Panc1 (cell line): ENCODE results near the gene UBE2QL1. TPM values are rescaled to one million over a fixed set of nuclear protein-coding genes. Genes with fewer than 3 reads are reported as not detected.

Source experiments
- ATAC-seq: fragments of 200-7000 bp; cut with Tn5 transposase; 2 replicates; pipeline ENCODE4 v1.9.1; 2020; ENCODE audit warnings: mild to moderate bottlenecking, moderate library complexity
- BruUV-seq: library from RNA; stranded (reverse); fragments of 400-500 nt; replicated peaks from 2 replicates; lab custom pipeline; 2021; lab: Mats Ljungman, UMichigan
- CTCF ChIA-PET: fragments of 300-600 bp; sonication (Branson Sonifier 250); formaldehyde crosslinking; loops from one replicate; lab custom pipeline; 2022; ENCODE audit warnings: antibody characterized with exemption; lab: Charles Lee
- POLR2A ChIA-PET: fragments of 300-600 bp; sonication (Branson Sonifier 250); formaldehyde crosslinking; loops from one replicate; lab custom pipeline; 2022; ENCODE audit warnings: antibody characterized with exemption; lab: Charles Lee
- DNase-seq: peaks from one replicate; pipeline ENCODE4 v3.0.0-alpha.2; 2010; ENCODE audit warnings: low read depth, low spot score
- H3K27ac ChIP-seq: 2 replicates; pipeline ENCODE4 v1.5.1; 2011; ENCODE audit warnings: mild to moderate bottlenecking, low read length, inconsistent platforms
- H3K27me3 ChIP-seq: fragments of 200-500 bp; sonication (Bioruptor generic); 2 replicates; pipeline ENCODE4 v1.6.0; 2014; ENCODE audit warnings: low read length, inconsistent platforms; ENCODE audit not compliant: control insufficient read depth, insufficient read depth
- H3K36me3 ChIP-seq: fragments of 200-500 bp; sonication (Bioruptor generic); 2 replicates; pipeline ENCODE4 v1.5.1; 2014; ENCODE audit warnings: inconsistent platforms, mild to moderate bottlenecking, low read length, moderate library complexity; ENCODE audit not compliant: control insufficient read depth, insufficient read depth
- H3K4me1 ChIP-seq: 2 replicates; pipeline ENCODE4 v1.5.1; 2011; ENCODE audit warnings: inconsistent platforms, mild to moderate bottlenecking, low read length, moderate library complexity; ENCODE audit not compliant: control insufficient read depth, insufficient read depth
- H3K4me3 ChIP-seq, 2 experiments: 2 replicates each; pipeline ENCODE4 v1.5.1; 2011 to 2012; ENCODE audit warnings: low read depth in 2 of 2, low read length in 2 of 2, mild to moderate bottlenecking in 2 of 2, inconsistent platforms in 1 of 2, moderate library complexity in 1 of 2
- H3K9me3 ChIP-seq: fragments of 200-500 bp; sonication (Bioruptor generic); 2 replicates; pipeline ENCODE4 v1.5.1; 2014; ENCODE audit warnings: low read depth, mild to moderate bottlenecking, inconsistent platforms, low read length, moderate library complexity; ENCODE audit not compliant: control insufficient read depth, insufficient read depth
- CTCF ChIP-seq: fragments of 450-650 bp; IDR thresholded peaks from 2 replicates; pipeline ENCODE4 v1.5.1; 2017; ENCODE audit warnings: mild to moderate bottlenecking
- POLR2AphosphoS5 ChIP-seq: IDR thresholded peaks from 2 replicates; pipeline ENCODE4 v1.6.1; 2012; ENCODE audit warnings: mild to moderate bottlenecking, low read depth, low read length, moderate library complexity
- REST ChIP-seq, 2 experiments: IDR thresholded peaks; 2 replicates each; pipeline ENCODE4 v1.6.1; 2011 to 2012; ENCODE audit warnings: low read depth in 2 of 2, control low read depth in 1 of 2, low read length in 1 of 2, mild to moderate bottlenecking in 1 of 2, moderate library complexity in 1 of 2; ENCODE audit not compliant: insufficient read depth in 1 of 2
- SIN3A ChIP-seq: IDR thresholded peaks from 2 replicates; pipeline ENCODE4 v1.6.1; 2012; ENCODE audit warnings: low read depth, mild to moderate bottlenecking, low read length, moderate library complexity, borderline replicate concordance; ENCODE audit not compliant: insufficient read depth
- TCF7L2 ChIP-seq: IDR thresholded peaks from 2 replicates; pipeline ENCODE4 v1.6.1; 2011; ENCODE audit warnings: mild to moderate bottlenecking, low read depth, low read length, inconsistent platforms
- in situ Hi-C: cut with HindIII; loops from 2 replicates; pipeline ENCODE4 v1.10.0; 2016; ENCODE audit warnings: low sequenced_read_pairs, low pct_unique_long_range_greater_than_20kb
- intact Hi-C: fragments of 100-400 bp; cut with micrococcal nuclease; formaldehyde crosslinking; loops from one replicate; pipeline ENCODE4 v1.10.0; 2022; ENCODE audit not compliant: unreplicated experiment
- total RNA-seq: library from RNA; stranded (reverse); gene quantifications from one replicate; pipeline ENCODE4 v1.2.1, GENCODE V29; 2021; ENCODE audit not compliant: unreplicated experiment

UBE2QL1 gene
- total RNA-seq, 1 experiment from 2014 or later = not detected

- peaks cover 6% of the 10 kb centered on the region; the same call in 1 of the 2 replicates for H3K27me3 ChIP-seq
- TF ChIP-seq REST (IDR thresholded peaks at IDR 0.05; ENCODE audit: insufficient read depth in 1 of 2, low read depth in 2 of 2, low read length in 1 of 2) = no peak
- no peak for TF ChIP-seq SIN3A
- no peak for TF ChIP-seq TCF7L2
- TF ChIP-seq POLR2AphosphoS5 = no peak
- no peak for TF ChIP-seq CTCF
- no peaks in the 10 kb centered on the region for H3K36me3 ChIP-seq
- no peak for ATAC-seq
- H3K4me1 ChIP-seq = no peaks in the 10 kb centered on the region
- H3K9me3 ChIP-seq = no peaks in the 10 kb centered on the region
- intact Hi-C loops (no loop called here), in situ Hi-C loops (no loop called here)
- no TSS peak for BruUV-seq
- ChIA-PET CTCF (no interaction called here), POLR2A (no interaction called here)
- no peak for DNase-seq
- no peak overlapping the region for H3K4me3 ChIP-seq
- no peak overlapping the region for H3K27ac ChIP-seq
These were observed 34.1 kb downstream of the UBE2QL1 start for GRCh38 chr5:6482735-6483134.

- Histone ChIP-seq H3K36me3 (no peaks in the 10 kb centered on the region), H3K27me3 (peaks cover 10% of the 10 kb centered on the region; the same call in 1 of the 2 replicates), H3K9me3 (no peaks in the 10 kb centered on the region), H3K27ac (no peak overlapping the region), H3K4me1 (no peaks in the 10 kb centered on the region), H3K4me3 (no peak overlapping the region)
- in situ Hi-C loops = no loop called here
- DNase-seq = no peak
- POLR2A ChIA-PET = no interaction called here
- TF ChIP-seq SIN3A (no peak), CTCF (no peak)
- BruUV-seq = no TSS peak
- ATAC-seq = no peak
- CTCF ChIA-PET = no interaction called here
- intact Hi-C loops = no loop called here
These were observed 35.3 kb downstream of the UBE2QL1 start for GRCh38 chr5:6483880-6484382.
